GM13977 (cell line): ENCODE measurements around the gene RUFY3.

Experiments
- DNase-seq: peaks from one replicate; pipeline ENCODE4 v3.0.0; 2012; ENCODE audit warnings: low spot score
- in situ Hi-C: fragments of 300-500 bp; cut with MboI; formaldehyde crosslinking; loops from one replicate; pipeline ENCODE4 v1.12.0; 2022; ENCODE audit warnings: low sequenced_read_pairs, low pct_unique_long_range_greater_than_20kb, mixed read lengths, inconsistent platforms; ENCODE audit not compliant: unreplicated experiment
- TF ChIP-seq, protein P1 (sequence below): IDR thresholded peaks from 2 replicates; pipeline ENCODE4 v1.5.1; 2012; ENCODE audit warnings: mild to moderate bottlenecking, control low read depth; ENCODE audit not compliant: insufficient read depth; ENCODE audit errors: extremely low read depth, missing control alignments

RUFY3 gene

GRCh38 chr4:70737006-70737405, 15.2 kb downstream of the RUFY3 start:
- TF ChIP-seq, protein P1, sequence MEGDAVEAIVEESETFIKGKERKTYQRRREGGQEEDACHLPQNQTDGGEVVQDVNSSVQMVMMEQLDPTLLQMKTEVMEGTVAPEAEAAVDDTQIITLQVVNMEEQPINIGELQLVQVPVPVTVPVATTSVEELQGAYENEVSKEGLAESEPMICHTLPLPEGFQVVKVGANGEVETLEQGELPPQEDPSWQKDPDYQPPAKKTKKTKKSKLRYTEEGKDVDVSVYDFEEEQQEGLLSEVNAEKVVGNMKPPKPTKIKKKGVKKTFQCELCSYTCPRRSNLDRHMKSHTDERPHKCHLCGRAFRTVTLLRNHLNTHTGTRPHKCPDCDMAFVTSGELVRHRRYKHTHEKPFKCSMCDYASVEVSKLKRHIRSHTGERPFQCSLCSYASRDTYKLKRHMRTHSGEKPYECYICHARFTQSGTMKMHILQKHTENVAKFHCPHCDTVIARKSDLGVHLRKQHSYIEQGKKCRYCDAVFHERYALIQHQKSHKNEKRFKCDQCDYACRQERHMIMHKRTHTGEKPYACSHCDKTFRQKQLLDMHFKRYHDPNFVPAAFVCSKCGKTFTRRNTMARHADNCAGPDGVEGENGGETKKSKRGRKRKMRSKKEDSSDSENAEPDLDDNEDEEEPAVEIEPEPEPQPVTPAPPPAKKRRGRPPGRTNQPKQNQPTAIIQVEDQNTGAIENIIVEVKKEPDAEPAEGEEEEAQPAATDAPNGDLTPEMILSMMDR, result no peak
- DNase-seq, result no peak
- in situ Hi-C loops, result no loop called here

GRCh38 chr4:70737409-70737808, 15.6 kb downstream of the RUFY3 start:
- TF ChIP-seq, protein P1, result peak; percentile 12
- DNase-seq, result no peak
- in situ Hi-C loops, result no loop called here

DNA sequence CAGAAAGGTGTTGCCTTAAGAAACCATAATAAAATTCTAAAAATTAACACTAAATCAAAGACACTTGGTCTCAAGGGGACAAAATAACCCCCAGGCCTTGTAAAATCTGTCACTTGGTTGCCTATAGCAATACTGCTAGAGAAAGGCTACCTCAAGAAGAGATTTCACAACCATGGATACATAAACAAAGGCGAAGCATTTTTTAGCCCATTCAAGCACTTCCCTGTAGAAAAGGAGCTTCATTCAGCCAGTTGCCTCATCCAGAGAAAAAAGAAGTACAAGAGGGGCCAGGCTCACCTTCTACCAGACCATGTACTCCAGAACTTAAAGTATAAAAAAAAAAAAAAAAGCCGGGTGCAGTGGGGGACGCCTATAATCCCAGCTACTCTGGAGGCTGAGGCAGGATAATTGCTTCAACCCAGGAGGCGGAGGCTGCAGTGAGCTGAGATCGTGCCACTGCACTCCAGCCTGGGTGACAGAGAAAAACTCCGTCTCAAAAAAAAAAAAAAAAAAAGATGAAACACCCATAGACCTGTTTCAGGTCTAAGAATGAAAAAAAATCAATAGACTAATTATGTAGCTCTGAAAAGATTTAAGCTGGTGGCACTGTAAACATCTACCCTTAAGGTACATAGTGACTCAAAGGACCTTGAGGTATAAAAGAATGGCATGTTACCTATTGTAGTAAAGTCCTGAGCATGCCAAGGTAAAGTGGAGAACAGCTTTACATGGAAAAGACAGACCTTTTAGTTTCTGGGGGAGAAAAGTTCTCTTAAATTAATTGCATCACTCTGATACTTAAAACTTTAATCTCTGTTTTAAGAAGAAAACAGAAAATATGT, 18.0 kb downstream of the RUFY3 start:
- TF ChIP-seq, protein P1, result no peak
- in situ Hi-C loops, result no loop called here
- DNase-seq, result no peak

- in situ Hi-C loops, result no loop called here
- DNase-seq, result no peak
- TF ChIP-seq, protein P1, result no peak
Observed at GRCh38 chr4:70741867-70742658, 20.3 kb downstream of the RUFY3 start.

DNA sequence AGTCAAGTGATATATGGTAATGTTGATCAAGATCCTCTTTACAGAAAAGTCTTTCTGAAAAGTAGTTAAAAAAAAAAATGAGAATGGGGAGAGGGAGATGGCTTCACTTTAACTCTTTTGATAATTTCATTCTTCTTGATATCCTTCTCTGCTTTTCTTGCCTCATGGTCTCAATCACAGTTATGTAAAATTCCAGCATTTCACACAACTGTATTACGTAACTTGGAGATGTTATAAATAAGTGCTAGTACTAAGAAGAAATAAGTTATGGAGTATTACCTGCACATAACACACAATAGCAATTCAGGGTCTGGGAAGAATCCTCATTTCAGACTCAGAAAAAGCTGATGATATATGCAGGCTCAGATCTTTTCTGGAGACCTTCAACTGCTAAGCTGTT, 22.0 kb downstream of the RUFY3 start:
- in situ Hi-C loops, result no loop called here

GRCh38 chr4:70746179-70746839, 24.5 kb downstream of the RUFY3 start:
- DNase-seq, result no peak
- TF ChIP-seq, protein P1, result no peak
- in situ Hi-C loops, result no loop called here

More for the DNA sequence above, 22.0 kb downstream of the RUFY3 start:
- no peak for DNase-seq
- TF ChIP-seq, protein P1, result no peak
